ENCODE measurements around the gene ELL2. TPM values are rescaled to one million over a fixed set of nuclear protein-coding genes. Genes with fewer than 3 reads are reported as not detected.

ELL2 gene
- polyA plus RNA-seq, 3 donors = 10.6 to 13.2 (median 11.2) TPM

DNA sequence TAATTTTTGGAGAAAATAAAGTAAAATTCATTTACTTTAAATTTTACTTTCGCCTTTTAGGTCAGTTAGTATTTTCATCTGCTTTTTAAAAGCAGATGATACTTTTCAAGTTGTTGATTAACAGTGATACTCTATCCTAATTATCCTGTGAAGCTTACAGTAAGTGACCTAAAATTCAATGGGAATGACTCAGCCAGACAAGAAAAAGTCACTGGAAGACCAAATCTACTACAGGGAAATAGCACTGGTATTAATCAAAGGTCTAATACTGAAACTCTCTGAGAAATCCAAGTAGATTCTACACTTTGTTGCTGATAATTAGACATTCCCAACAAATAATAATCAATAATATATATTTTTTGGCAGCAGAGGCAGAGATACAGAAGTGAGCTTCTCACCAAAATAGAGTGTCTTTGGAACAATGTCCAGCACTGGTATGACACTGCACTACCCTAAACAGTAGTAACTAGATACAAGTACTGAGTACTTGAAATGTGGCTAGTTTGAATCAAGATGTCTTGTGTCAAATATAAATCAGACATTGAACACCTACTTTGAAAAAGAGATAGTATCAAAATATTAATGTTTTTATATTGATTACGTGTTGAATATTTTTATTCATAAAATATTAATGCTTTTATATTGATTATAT is 22.8 kb upstream of the ELL2 start:
- DNase-seq (ENCODE audit: low read depth in 3 of 3, low spot score in 2 of 3) = no peak

DNA sequence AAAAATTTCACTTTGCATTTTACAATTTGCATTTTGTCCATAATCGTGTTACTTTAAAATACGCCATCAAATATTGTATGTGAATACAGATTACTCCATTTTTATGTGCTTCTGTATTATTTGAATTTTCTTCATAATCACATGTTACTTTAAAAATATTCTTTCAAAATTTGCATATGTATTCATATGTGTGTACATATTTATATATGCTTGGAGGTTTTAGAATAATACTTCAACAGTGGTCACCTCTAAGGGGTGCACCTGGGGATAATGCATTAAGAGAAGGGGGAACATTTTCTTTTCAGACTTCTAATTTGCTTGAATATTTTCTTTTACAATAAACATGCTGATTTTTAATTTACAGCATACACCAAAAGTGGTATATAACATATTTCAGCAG is 21.9 kb upstream of the ELL2 start:
- DNase-seq (ENCODE audit: low read depth in 3 of 3, low spot score in 2 of 3) = no peak

DNA sequence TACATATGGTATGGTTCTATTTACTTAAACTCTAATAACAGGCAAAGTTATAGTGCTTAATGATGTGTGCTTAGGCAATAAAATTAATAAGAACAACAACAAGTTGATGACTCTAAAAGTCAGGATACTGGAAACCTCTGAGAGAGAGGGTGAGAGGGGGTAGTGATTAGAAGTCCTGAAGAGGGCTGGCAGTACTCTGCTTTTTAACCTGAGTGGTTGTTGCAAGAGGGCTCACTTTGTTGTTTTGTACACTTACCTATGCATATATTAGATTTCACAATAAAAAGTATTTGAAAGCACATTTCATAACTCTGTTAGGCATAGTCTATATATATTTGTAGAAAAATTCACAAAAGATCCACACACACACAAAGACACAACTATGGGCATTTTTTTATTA is 21.4 kb upstream of the ELL2 start:
- DNase-seq (ENCODE audit: low read depth in 3 of 3, low spot score in 2 of 3) = no peak

DNA sequence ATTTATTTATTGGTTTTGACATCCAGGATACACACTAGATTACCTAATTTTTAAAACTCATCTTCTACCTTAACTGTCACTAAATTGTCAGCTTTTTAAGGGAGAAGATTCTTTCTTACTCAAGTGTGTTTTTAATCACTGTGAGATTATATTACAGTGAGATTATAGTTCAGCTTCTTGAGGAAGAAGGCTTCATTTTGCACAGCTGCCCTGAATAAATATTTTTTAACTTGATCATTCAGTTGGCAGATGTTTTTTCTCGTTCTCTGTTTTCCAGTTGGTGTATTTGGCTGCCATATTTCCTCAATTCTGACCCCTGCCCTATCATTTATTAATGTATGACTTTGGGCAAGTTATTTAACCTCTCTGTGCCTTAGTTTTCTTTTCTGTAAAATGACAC is 15.0 kb upstream of the ELL2 start:
- DNase-seq (ENCODE audit: low read depth in 3 of 3, low spot score in 2 of 3) = no peak

DNA sequence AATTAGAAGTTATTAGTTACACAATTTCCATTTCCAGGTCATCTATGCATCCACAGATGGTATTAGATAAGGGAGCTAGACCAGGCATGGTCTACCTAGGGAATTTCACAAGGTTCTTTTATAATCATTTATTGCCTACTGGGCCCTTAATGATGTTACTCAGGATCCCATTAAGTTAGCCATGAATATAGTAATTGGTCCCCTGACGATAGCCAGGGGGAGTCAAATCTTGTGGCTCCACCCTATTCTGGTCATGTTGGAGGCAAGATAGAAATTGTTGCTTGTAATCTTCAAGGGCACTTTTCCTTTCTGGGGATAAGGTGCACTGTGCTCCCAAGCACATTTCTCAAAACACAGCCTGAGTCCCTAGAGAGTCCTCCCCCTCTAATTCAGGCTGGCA is 14.1 kb upstream of the ELL2 start:
- no peak for DNase-seq (ENCODE audit: low read depth in 3 of 3, low spot score in 2 of 3)

DNA sequence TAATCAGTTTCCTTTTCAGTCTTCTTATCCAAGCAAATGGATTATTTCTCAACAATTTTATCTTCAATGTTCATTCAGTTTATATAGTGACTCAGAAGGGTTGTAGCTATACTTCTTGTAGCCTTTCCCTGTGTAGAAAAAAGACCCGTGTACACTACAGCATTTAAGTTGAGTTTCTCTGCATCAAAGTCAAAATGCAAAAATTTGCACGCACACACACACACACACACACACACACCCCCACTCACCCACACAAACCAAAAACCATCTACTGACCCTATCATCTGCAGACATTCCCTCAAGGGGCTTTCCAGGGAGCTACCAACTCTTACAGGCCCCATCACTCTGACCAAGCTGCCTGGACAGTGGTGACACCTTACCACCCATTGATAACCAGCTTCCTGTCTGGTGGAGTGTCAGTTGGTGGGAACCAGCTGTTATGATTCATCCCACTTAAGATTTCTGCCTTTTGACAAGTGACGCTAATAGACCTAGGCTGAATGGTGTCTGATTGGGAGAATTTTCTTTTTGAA is 12.2 kb upstream of the ELL2 start:
- DNase-seq (ENCODE audit: low read depth in 3 of 3, low spot score in 2 of 3) = no peak

DNA sequence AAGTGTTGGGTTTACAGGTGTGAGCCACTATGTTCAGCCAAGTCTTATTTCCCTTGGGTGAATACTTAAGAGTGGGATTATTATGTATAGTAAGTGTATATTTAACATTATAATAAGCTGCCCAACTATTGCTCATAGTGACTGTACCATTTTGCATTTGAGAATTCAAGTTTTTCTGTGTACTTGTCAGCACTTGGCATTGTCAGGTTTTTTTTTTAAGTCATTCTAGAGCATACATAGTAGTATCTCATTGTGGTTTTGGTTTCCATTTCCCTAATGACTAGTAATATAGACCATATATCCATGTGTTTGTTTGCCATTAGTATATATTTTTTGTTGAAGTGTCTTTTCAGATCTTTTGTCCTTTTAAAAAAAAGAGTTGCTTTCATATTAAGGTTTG is 10.5 kb upstream of the ELL2 start:
- no peak for DNase-seq (ENCODE audit: low read depth in 3 of 3, low spot score in 2 of 3)

DNA sequence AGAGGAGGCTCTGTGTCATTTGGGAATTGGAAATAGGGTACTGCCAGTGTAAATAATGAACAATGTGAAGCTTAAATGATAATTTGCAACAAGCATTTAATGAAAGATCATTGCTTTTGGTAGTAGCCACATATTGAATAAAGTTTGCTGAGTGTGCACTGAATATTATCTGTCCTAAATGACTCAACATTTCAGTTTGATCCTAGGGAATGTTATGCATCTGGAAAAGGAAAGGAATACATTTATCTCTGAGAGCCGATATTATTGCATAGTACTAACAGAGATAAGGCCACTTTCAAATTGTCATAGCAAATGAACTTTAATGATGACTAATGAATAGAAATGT is 8.7 kb upstream of the ELL2 start:
- no peak for DNase-seq (ENCODE audit: low read depth in 3 of 3, low spot score in 2 of 3)

DNA sequence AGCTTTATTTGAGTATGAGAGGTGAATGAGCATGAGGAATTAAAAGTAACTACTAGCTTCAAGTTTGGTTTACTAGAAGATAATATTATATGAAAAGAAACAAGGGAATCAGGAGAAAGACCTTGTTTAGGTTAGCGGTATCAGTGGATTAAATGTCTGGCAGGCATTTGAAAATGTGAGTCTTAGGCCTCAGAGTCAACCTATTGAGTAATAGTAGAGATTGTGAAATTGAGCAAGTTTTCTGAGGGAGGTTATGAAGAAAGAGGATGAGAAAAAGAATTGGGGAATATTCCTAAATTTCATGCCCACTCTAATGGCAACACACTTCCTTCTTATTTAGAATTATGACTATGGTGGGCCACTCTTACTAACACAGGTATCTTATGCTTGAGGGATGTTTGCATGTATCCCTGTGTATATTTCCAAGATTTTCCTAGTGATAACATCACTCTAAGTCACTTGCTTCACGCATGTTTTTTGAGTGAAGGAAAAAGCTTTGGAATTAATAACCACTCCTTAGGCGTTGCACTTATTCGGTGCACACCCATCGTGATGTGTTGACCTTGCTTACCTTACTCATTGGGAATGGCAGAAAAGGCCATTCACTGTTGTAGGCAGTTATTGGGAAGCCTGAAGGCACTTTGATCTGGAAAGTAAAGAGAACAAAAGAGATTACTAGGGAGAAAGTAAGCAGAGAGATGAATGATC is 8.2 kb upstream of the ELL2 start:
- DNase-seq (ENCODE audit: low read depth in 3 of 3, low spot score in 2 of 3) = no peak

DNA sequence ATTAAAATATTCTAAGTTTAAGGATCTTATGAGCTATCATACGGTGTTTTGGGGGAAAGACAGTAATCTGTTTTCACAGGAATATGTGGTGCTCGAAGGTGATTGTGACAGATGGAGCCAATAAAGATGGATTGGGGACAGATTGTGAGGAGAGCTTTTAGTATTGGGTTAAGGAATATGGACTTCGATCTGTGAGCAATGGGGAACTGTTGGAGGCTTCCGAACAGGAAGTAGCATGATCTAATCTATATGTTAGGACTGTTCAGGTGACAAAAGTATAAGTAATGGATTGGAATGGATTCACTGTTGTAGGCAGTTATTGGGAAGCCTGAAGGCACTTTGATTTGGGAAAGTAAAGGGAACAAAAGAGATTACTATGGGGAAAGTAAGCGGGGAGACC is 7.4 kb upstream of the ELL2 start:
- DNase-seq (ENCODE audit: low read depth in 3 of 3, low spot score in 2 of 3) = no peak

DNA sequence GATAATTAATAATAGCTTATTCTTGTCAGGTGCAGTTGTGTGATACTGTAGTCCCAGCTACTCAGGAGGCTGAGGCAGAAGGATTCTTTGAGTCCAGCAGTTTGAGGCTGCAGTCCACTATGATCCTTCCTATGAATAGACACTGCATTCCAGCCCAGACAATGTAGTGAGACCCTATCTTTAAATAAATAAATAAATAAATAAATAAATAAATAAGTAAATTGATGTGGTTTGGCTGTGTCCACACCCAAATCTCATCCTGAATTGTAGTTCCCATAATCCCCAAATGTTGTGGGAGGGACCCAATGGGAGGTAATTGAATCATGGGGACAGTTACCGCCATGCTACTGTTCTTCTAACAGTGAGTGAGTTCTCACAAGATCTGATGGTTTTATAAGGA is 5.6 kb upstream of the ELL2 start:
- no peak for DNase-seq (ENCODE audit: low read depth in 3 of 3, low spot score in 2 of 3)

DNA sequence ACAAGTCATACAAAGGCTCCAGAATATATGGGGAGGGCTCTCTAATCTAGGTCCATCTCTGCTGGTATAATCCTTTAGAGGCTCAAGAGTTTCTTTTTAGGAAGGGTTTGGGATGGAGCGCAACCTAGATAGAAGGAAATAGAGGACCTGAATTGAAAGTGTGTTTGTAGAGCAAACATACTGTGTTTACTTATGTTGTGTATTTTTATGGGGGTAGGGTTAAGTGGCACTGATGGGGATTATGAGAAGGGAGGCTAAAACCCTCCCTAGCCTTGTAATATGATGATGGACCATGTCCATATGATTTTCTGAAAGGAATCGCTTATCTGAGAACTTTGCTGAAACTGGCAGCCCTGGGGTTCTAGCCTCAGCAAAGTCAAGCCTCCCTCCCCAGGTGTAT is 4.4 kb upstream of the ELL2 start:
- DNase-seq (ENCODE audit: low read depth in 3 of 3, low spot score in 2 of 3) = no peak

DNA sequence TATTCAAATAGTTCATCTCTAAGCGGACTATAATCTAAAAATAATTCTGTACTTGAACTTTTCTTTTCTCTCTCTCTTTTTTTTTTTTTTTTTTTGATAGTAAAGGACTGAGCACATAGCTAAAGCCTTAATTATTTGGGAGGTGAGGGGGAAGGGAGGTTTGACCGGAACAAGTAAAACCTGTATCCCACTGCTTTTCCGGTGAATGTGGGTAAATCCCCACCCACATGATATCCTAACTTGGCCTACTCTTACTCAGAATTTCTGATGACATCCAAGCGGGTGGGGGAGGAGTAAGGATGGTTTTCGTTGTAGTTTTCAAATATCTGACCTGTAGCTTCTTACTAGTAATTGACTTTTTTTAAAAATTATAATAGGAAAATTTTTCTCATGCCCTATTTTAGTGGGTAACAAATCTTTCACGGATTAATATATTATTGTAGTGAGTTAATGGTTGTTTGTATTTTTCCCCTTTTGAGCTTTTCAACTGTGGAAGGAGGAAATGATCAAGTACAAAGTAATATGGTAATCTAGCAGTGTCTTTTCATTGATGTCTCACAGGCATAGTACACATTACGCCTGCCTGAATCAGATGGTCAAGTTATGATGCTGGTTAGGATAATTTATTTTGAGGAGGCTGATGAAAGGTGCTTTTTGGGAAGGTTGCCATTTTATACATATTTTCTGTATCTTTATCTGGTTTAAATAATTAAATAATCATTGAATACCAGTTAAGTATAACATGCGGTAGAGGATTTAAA is 2.2 kb upstream of the ELL2 start:
- no peak for DNase-seq (ENCODE audit: low read depth in 3 of 3, low spot score in 2 of 3)

DNA sequence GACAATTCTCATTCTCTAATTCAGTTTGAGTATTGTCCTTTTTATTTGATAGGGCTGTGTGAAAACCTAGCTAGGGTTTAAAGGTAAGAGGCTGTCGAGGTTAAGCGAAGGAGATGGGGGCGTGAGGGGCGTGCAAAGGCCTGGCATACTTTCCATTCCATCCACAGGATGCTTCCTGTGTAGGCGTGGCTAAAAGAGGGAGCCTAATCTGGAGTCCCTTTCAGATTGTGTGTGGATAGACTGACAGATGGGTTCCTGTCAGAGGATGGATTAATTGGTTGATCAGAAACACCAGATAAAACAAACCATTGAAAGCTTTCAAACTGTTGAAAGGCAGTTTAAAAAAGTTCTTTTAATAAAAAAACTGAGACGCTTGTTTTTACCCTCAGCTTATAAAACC is 1.1 kb upstream of the ELL2 start:
- DNase-seq (ENCODE audit: low read depth in 3 of 3, low spot score in 2 of 3) = no peak

DNA sequence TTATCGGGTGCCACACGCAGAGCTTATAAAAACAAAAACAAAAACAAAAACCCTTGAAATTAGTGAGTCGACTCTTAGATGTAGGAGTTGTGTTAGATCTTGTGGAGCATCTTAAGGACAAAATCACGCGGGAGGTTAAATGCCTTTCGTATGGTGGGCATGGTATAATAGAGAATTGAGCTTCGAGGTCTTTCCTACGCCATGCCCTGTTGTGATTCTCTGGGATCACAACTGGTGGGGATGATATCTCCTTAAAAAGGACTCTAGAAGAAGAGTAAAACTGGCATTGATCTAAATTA is 773 bp upstream of the ELL2 start:
- no peak for DNase-seq (ENCODE audit: low read depth in 3 of 3, low spot score in 2 of 3)

DNA sequence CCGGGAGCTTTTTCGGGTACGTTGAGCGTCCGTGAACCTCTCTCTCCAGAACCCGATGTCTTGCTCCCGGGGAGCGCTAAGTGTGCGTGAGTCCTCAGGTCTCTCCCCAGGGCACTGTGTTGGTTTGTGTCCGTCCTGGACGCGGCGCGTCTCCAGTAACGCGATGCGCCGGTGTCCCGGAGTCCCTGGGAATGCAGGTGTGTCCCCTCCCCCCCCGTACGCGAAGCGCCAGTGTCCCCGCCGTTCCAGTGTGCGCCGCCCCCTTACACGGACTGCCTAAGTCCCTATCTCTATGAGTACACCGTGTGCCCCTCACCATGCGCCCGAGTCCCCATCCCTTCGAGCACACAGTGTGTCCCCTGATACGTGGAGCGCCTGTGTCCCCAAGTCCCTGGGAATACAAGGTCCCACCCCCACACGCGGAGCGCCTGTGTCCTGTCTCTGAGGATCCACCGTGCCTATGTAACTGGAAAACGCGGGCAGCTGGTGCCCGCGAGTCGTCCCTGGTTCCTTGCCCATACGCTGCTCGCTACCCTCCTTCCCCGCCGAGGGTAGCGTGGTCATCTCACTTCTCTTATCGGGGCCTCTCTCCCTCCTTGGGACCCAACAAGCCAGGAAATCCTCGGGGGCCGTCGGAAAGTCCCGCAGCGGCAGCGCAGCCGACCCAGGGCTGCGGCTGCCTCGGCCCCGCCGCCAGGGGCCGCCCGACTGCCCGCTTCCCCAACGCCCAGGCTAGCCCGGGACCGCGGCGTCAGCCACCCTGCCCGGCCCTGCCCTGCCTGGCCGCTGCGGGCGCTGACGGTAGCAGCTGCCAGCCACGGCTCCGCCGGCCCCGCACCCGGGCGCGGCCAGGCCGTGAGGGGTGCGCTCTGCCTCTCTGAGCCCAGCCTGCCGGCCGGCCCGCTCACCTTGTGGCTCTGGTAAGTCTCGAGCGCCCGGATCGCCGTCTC is 709 bp downstream of the ELL2 start:
- peak; percentile 36 to 57 (median 39) for DNase-seq (ENCODE audit: low read depth in 3 of 3, low spot score in 2 of 3)

DNA sequence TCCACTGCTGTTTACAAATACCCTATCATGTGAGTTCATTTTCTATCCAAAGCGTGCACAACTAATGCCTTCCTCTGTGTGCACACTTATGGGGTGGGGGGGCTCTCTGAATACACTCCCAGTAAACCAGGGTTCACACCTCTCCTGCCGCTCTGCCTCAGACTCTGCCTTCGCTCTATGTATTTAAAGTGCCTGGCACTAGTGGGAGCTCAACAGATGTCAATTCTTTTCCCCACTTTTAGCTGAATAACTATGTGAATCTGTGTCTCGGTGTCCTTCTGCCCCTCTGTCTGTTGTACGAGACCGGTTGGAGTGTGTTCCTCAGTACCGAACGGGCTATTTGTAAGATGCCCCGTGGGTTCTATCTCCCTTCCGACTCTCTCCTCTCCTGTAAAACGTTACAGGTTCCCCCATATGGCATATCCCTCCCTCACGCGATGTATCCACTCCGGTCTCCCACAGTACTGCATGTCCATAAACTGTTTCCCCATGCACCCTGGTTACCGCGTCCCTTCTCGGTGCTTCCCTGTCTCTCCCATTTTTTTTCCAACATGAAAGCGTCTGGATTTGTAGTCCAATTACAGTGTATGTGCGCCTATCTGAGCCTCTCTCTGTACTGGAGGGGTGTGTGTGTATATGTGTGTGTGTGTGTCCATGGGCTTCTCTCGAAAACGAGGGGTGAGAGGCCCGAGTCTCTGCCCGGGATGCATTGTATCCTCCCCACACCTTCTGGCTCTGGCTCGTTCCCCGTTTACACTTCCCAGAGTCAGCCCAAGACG is 1.6 kb downstream of the ELL2 start:
- DNase-seq (ENCODE audit: low read depth in 3 of 3, low spot score in 2 of 3) = peak; percentile 13 to 26 (median 18)

DNA sequence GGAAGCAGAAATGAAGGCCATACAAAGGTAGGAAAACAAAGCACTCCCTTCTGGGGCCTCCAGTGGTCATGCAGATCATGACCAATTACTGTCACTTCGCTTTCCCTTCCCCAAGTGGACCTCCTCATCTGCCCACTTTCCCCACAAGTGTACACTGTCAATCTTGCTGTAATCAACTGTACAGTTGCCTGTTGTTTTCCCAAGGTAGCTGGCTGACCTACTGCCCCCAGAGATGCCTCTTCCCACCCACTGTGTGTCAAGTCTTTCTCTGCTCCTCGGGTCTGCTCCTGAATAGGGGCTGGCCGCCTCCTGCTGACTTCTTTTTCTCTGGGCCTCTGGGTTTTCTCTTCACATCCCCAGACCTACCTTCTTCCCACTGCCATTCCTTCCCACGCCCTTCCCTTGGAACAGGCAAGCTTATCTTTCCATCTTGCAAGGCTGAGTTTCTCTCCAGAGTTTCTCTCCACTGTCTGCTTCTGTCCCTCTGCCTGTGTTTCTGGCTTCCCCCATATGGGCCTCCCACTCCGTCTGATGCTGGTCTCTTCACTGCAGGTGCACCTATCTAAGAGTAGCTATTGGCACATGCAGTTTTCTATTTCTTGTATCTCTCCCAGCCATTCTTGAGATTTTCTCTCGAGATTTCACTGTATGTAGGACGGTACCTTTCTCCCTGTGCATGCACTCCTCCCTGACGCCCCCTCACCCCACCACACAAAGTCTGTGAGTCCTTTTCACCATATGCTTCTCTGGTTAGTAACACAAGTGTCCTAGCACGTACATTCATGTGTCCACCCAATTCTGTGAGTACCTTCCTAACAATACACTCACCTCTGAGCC is 2.4 kb downstream of the ELL2 start:
- DNase-seq (ENCODE audit: low read depth in 3 of 3, low spot score in 2 of 3) = no peak

DNA sequence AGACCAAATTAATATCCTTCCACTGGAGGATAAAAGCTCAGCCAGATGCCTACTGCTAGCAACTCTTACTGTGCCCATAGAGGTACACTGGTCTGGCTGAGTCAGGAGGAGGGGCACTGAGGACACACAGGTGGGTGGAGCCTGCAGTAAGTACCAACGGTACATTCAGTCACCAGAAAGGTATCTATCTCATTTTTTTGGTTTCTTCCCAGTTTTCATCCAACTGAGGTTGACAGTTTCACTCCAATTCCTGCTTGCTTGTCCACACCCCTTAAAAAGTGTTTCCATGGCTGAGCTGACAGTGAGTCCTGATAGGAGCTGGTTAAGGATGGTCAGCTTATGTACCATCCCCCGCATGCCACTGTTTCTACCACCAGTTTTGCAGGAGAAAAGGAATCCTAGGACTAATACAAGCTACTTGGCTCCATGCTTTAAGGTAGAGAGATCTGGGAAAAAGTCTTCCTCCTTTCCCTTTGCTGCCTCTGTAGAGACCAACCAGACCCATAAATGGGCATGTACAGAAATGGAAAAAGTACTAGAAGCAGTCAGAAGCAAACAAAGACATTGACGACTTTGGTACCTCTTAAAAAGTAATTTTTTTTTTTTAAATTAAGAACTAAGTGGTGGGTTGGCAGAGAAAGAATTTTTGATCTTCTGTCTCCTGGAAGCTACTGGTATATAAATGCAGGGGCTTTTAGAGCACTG is 3.2 kb downstream of the ELL2 start:
- no peak for DNase-seq (ENCODE audit: low read depth in 3 of 3, low spot score in 2 of 3)

Measured in right renal cortex interstitium (tissue), 3 donors.